ENCODE measurements around the gene ETS2.

- TF ChIP-seq EZH2 (IDR thresholded peaks at IDR 0.05; ENCODE audit: low read depth, low read length, severe bottlenecking) (no peak), RFX5 (IDR thresholded peaks at IDR 0.05; ENCODE audit: borderline replicate concordance, low read depth, low read length) (no peak), CTCF (IDR thresholded peaks at IDR 0.05; ENCODE audit: control extremely low read depth in 1 of 3, insufficient read depth in 1 of 3, low read depth in 1 of 3, low read length in 3 of 3) (no peak), POLR2A (IDR thresholded peaks at IDR 0.05; ENCODE audit: control extremely low read depth in 1 of 2, low read depth in 2 of 2, low read length in 2 of 2) (no peak), TCF12 (IDR thresholded peaks at IDR 0.05; ENCODE audit: low read depth, low read length) (no peak), MAX (IDR thresholded peaks at IDR 0.05) (no peak), NRF1 (IDR thresholded peaks at IDR 0.05; ENCODE audit: low read depth, low read length) (no peak)
These were observed 19.5 kb downstream of the ETS2 start for GRCh38 chr21:38825269-38825668.
